ENCODE results near the gene ADGRE2. TPM values are rescaled to one million over a fixed set of nuclear protein-coding genes. Genes with fewer than 3 reads are reported as not detected.

ADGRE2 gene
- total RNA-seq: 0.24 and 0.31 TPM in 2 replicates

DNA sequence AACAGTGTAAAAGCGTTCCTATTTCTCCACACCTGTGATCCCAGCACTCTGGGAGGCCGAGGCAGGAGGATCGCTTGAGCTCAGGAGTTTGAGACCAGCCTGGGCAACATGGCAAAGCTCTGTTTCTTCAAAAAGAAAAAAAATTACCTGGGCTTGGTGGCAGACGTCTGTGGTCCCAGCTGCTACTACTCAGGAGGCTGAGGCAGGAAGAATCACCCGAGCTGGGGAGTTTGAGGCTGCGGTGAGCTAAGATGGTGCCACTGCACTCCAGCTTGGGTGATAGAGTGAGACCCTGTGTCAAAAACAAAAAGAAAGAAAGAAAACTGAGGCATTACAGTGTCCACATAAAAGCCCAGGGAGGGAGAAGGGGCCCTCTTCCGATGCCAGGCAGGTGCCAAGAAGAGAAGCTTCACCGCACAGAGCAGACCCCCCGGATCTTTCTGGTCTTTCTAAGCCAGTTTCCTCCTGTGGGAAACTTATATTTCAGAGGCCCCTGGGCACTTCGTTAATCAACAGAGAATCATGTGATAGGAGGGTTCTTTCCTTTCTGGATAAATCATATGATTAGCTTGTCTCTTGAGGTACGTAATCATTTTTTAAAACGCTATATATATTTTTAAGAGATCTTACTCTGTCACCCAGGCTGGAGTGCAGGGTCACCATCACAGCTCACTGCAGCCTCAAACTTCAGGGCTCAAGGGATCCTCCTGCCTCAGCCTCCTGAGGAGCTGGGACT is at the start of gene ADGRE2:
Gene ADGRE2 (minus strand): TSS at position 451 of the 736 bp plus-strand sequence. CDS start 1,804 bp downstream, outside the sequence.

DNA sequence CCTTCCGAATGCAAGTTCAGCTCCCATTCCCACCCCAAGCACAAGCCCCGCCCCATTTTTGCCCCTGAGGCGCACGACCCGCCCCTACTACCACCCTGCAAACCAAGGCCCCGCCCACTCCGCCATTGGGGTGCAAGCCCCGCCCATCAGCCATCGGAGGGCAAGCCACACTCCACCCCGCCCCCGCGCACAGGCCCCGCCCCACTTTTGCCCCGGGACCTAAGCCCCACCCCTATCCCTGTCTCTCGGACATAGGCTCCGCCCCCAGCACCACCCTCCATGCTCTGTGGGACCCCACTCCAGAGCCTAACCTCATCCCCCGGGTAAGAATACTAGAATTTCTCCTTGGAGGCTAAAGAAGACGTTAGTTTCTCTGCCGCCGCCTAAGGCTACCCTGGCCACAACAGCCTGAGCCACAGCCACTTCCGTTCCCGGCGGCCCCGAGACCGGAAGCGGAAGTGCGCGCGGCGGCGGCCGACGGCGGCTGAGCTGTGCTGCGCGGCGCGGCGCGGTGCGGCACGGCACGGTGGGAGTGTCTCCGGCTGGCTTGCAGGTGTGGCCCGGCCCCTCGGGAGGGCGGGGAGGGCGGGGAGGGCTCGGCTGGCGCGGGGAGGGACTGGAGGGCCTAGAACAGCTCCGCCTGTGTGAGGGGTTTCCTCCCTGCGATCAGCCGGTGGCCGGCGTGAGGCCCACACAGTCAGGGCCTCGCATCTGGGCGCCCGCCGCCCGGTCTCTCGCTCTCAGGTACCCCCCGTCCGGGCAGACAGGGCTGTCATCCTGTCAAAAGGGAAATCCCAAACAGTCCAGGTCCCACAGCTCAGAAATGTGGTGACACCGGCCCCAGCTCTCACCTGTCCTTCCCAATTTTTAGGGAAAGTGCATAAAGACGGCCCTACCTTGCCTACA is 88.5 kb downstream of the ADGRE2 start, which contains the start of gene ZNF333:
Gene ZNF333 (plus strand): TSS at position 451 of the 906 bp plus-strand sequence. CDS start 3,444 bp downstream, outside the sequence.

Other genes with a start within 250 kb of the ADGRE2 start
- 35.4 and 44.0 TPM in 2 replicates for gene TECR, start 249.0 kb downstream of the ADGRE2 start, total RNA-seq
- 230 and 276 TPM in 2 replicates for gene NDUFB7, start 206.5 kb downstream of the ADGRE2 start, total RNA-seq
- not detected in 2 replicates for gene CLEC17A, start 195.5 kb downstream of the ADGRE2 start, total RNA-seq
- gene ADGRE3, start 103.7 kb downstream of the ADGRE2 start, total RNA-seq: not detected in 2 replicates
- gene ZNF333, start 88.5 kb downstream of the ADGRE2 start, total RNA-seq: 7.5 and 11.4 TPM in 2 replicates
- not detected in 2 replicates for gene OR7A5, start 56.6 kb upstream of the ADGRE2 start, total RNA-seq
- gene OR7C1, start 56.6 kb upstream of the ADGRE2 start, total RNA-seq: not detected in 2 replicates
- gene OR7A10, start 70.4 kb upstream of the ADGRE2 start, total RNA-seq: not detected in 2 replicates
- gene OR7A17, start 107.6 kb upstream of the ADGRE2 start, total RNA-seq: not detected in 2 replicates
- gene OR7C2, start 162.9 kb upstream of the ADGRE2 start, total RNA-seq: not detected in 2 replicates
- not detected in 2 replicates for gene SLC1A6, start 201.3 kb upstream of the ADGRE2 start, total RNA-seq

Measured in cardiac ventricle fibroblast (primary cell).